Right ventricle myocardium inferior (tissue), 1 donor: ENCODE data around the gene REG1A. TPM values are rescaled to one million over a fixed set of nuclear protein-coding genes. Genes with fewer than 3 reads are reported as not detected.

Source experiments
- ATAC-seq: fragments of 200-7000 bp; cut with Tn5 transposase; one replicate; pipeline ENCODE4 v1.9.1; 2020; ENCODE audit warnings: mild to moderate bottlenecking, moderate library complexity
- DNase-seq: peaks from one replicate; pipeline ENCODE4 v3.0.0; 2021; ENCODE audit errors: missing footprints
- intact Hi-C: fragments of 100-400 bp; cut with DNase I; formaldehyde crosslinking; loops from one replicate; pipeline ENCODE4 v1.11.0; 2022
- total RNA-seq: library from RNA; stranded (reverse); fragmentation: NEBNext Ultra II Directional; extraction: Animal tissue kit (Norgen Biotek cat#: 25700); gene quantifications from one replicate; pipeline ENCODE4 v1.2.1, GENCODE V29; 2021
- donor health status: DM: no; HTN: yes; CAD: no; lungs with severe emphysema.

The REG1A gene
- total RNA-seq, 1 donor from 2014 or later = not detected

DNA sequence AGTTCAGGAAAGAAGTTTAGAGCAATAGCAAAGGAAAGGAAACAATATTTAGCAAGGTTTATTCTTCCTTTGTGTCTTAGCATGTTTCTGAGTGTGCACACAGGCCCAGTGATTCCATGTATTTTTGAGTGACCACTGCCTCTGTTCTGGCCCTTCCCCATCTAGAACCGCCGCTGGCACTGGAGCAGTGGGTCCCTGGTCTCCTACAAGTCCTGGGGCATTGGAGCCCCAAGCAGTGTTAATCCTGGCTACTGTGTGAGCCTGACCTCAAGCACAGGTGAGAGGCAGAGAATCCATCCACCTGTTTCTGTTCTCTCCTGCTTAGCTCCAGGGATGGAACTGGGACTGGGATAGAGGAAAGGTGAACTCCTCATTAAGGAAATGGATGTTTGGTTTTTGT is 2.4 kb downstream of the REG1A start:
- no peak for ATAC-seq

DNA sequence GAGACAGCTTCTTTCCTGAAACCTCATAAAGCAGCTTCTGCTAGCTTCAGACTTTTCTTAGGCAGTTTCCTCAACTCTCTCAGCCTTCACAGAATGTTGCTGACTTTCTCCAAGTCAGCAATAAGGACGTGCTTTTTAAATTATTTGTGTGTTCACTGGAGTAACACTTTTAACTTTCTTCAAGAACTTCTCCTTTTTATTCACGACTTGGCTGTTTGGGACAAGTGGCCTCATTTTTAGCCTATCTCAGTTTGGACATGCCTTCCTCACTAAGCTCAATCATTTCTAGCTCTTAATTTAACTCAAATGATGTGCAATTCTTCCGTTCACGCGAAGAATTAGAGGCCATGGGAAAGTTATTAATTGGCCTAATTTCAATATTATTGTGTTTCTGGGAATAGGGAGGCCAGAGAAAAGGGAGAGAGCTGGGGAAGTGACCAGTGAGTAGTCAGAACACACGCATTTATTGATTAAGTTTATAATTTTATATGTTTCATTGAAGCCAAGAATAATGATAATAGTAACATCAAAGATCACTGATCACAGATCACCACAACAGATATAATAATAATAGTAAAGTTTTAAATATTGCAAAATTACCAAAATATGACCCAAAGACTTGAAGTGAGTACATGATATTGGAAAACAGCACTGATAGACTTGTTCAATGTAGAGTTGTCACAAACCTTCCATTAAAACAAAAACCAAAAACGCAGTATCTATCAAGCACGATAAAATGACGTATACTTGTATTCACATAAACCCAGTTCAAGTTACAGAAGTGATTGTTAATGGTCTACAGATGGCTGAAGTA is 4.8 kb downstream of the REG1A start:
- no peak for ATAC-seq
- no peak for DNase-seq
- intact Hi-C loops = no loop called here

More for the DNA sequence above, 2.4 kb downstream of the REG1A start:
- no peak for DNase-seq
- intact Hi-C loops = no loop called here

DNA sequence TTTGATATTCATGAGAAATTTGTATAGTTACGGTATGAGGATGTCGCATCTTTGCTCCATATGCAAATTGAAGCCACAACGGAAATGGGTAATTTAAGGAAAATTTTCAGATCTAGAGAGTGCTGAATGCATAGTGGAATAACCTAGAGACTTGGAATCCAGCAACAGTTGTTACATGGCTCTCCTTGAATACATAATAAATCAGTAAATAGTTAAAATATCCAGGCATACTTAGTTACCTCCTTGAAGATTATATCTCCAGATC is 5.4 kb downstream of the REG1A start:
- DNase-seq (no peak), ATAC-seq (no peak)
- intact Hi-C loops = no loop called here

DNA sequence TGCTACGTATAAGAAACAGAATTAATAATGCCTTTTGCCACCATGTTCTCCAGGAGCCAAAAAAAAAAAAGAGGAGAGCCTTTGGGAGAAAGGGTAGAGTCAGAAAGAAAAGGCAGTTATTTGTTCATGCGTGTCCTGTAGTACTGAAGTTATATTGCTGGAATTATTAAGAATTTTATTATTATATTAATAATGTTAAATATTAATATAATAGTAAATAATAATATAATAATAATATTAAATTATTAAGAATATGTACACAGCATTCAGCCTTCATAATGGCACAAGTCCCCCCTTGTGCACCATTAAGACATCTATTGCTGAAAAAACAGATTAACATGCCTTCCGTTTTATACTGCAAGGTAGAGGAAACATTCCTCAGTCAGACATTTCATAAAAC is 8.1 kb downstream of the REG1A start:
- intact Hi-C loops = no loop called here
- ATAC-seq (no peak), DNase-seq (no peak)

DNA sequence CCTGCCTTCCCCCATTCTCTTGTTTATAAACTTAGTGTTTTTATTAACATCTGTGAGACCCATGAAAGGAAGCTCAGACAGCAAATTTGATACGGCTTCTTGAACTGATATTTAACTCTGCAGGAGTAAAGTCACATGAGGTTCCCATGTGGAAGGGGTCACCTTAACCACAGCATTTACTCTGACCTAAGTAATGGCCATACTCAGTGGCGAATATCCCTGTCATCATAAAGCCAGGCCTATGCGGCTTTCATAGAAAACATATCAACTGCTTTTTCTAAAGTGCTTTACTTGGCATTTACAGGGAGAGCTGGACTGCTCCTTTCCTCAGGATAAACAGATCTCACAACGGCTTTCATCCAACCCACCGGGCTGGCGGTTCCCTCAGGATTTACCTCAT is 9.0 kb downstream of the REG1A start:
- no peak for ATAC-seq
- no peak for DNase-seq
- intact Hi-C loops = no loop called here

DNA sequence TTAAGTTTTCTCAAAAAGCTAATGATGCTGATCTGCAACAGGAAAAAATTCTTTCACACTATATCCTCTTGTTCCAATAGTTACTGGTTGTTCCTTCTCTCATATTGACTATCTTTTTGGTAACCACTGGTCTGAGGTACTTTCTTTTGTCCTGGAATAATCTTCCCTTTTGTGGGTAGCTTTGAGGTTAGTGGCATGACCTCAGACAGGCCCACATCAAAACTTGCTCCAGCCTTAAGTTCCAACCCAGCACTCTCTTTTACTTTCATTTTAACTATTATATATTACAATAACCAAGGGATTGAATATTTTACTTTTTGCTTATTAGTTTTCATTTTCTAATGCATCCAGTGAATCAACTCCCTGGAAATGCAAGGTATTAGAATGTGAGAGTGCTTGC is 9.5 kb downstream of the REG1A start:
- intact Hi-C loops = no loop called here
- no peak for ATAC-seq
- no peak for DNase-seq

DNA sequence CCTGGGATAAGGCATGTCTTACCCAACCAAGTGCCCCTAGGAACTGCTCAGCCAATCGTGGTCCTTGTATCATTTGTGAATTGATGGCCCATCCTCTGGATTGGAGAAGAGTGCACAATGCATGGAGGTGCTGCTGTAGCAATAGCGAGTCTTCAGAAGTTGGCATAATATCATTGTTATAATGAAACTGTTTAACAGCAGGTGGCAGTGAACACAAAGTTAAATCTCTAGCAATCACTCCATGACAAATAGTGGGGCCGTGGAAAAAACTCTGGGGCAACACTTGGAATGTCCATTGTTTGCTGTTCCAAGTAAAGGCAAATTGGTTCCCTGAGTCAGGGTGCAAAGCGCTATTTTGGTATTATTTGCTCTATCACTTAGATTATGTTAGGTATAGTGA is 11.4 kb downstream of the REG1A start:
- DNase-seq = no peak
- no peak for ATAC-seq
- intact Hi-C loops = no loop called here

DNA sequence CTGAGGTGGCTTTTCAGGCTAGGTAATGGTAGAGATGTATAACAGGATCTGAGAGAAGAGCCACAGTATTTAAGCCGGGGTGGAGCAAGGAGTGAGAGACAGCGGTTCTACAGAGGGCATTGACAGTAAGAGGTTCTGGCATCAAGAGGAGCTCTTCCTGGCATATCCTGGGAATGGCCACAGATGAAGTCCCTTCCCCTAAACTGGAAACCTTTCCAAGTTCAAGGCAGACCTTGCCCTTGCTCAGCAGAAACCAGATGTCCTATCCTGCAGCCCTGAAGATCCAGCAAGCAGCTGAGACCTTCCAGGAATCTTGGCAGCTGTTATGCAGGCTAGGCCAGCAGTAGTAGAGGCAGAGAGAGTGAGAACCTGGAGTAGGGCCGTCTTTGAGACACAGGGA is 18.1 kb downstream of the REG1A start:
- no peak for ATAC-seq
- DNase-seq = no peak
- intact Hi-C loops = no loop called here

DNA sequence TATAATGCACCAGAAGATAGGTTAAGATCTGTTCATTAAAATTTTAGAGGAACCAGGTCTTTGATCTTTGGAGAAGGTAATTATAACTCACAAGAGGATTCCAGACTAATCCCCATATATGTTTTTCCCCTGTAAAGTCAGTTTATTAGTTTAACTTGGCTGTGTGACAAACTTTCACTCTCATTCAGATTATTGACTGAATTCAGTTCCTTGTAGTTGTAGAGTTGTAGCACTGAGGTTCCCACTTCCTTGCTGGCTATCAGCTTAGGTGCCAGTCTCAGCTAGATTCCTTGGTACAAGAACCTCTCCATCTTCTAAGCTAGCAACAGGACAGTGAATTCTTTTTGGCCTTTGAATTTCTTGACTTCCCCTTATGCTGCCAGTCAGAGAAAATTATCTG is 19.1 kb downstream of the REG1A start:
- no peak for DNase-seq
- ATAC-seq = no peak
- intact Hi-C loops = no loop called here

DNA sequence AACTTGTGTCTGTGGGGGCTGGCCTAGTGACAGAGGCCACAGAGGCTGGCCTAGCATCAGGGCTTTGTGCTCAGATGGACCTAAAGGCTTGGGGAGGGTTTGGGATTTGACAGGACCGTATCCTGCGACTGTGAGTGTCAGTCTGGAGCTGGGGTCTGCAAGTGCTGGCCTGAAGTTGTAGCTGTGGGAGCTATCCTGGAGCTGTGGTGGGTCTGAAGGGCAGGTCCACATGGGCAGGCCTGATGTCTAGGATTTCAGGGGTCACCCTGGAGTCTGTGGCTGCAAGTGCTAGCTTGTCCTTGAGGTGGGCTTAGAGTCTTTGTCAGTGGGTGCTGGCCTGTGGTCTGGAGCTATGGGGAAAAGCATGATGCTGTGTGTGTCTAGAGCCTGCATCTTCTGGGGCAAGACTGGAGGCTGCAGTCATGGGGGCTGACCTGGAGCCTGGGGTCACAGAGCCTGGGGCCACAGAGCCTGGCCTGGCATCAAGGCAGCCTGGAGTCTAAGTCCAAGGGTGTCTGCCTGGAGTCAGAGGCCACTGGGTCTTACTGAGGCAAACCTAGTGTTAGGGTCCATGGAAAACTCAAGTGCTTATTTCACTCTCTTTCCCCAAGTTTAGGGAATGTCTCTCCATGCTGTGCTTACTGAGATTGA is 35.7 kb downstream of the REG1A start:
- ATAC-seq (no peak), DNase-seq (no peak)
- intact Hi-C loops = no loop called here

DNA sequence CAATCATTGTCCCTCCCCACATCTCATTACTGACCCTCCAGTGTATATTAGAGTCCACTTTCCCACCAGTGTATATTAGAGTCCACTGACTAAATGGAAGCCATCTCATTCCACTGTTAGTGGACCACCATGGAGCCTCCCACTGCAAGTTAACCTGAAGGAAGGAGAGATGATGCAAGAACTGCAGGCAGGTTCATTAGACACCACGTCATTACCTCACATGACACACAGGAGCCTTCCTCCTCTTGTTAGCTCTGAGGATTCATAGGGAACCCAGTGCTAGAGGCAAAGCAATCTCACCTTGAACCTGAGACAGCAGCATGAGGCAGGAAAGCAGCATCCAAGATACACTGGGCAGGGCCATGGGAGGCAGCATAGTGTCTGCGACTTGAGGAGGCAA is 38.7 kb downstream of the REG1A start:
- intact Hi-C loops = no loop called here
- no peak for ATAC-seq
- DNase-seq = no peak

DNA sequence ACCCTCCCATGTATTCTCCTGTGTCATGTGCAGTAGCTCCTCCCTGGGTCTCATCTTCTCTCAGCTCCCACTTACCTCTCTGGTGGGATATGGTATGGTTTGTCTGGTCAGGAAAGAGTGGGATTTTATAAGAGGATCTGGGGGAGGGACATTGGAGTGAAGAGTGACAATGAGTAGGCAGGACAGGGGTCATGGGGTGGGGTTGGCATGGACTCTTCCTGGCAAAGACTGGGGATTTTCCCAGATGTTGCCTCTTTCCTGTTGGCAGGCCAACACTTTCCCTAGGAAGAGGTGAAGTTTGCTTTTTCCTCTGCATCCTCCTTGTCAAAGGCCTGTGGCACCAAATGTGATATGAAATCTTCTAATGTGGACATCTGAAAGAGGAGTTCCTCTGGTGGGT is 39.4 kb downstream of the REG1A start, which contains the start of gene REG3A:
Gene REG3A (minus strand): TSS at position 101 of the 400 bp plus-strand sequence. CDS start 348 bp downstream, outside the sequence.
- intact Hi-C loops = no loop called here
- no peak for DNase-seq
- ATAC-seq = no peak

DNA sequence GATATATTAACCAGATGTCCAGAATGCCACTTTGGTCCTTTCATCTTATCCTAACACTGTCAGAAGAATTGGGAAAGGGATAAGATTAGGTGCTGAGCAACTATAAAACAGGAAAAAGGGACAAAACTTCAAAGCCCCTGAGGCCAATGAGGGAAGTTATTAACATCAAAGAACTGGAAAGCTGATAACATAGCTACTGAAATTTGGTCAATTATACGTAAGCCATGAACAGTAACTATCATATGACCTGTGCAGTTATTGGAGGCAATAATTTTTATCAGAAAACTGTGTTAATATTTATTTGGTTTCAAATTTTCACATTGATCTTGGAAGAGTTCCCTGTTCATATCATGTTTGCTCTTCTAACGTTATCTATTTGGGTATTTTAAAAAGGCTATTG is 41.8 kb downstream of the REG1A start:
- ATAC-seq = no peak
- no peak for DNase-seq
- intact Hi-C loops = no loop called here

DNA sequence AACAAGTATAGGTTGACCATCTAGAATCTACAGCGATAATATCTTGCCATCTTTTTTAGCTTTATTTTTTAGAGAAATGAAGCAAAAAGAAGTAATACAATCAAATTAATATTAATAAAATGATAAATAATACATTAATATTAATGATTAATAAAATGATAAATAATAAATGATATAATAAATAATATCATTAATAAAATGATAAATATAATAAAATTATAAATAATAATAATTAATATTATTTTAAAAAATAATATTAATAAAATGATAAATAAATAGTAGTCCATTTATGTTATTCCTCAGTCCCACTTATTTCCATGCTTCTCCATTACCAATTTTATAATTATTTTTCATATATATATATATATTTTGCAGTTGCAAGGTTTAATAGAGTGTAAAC is 42.5 kb downstream of the REG1A start:
- no peak for ATAC-seq
- intact Hi-C loops = no loop called here
- DNase-seq = no peak

DNA sequence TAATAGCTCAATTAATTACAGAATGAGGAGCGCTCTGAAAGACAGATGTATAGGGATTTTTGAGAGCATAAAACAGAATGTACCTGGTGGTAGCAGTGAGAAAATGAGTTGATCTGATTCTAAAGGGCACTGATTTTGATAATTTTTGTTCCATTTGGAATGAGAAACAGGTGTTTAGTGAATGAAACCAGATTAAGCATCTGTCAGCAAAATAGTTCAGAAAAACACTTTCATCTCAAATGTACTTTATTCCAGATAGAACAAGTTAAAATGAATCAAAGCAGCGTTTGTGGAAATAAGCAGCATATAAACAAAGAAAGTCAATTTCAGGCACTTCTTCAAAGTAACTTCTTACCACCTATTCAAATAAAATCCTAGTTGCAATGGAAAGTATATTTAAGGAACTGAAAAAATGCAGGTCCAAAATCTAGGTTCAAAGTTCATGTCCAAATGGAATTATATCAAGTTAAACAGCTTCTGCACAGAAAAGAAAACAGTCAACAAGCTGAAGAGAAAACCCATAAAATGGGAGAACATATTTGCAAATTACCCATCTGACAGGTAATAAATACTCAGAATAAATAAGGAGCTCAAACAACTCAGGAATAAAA is 51.2 kb downstream of the REG1A start:
- intact Hi-C loops = no loop called here

More for the DNA sequence above, 51.2 kb downstream of the REG1A start:
- ATAC-seq (no peak), DNase-seq (no peak)

Other genes starting within 250 kb of the REG1A start
- gene REG3G, start 94.8 kb upstream of the REG1A start, total RNA-seq = not detected
- not detected for gene REG1B, start 32.5 kb upstream of the REG1A start, total RNA-seq
- not detected for gene REG3A, start 39.3 kb downstream of the REG1A start, total RNA-seq